HL-60 (cell line): ENCODE results near the gene MOCOS.

Experiments used
- CTCF ChIP-seq: IDR thresholded peaks from one replicate; pipeline ENCODE4 v1.5.1; 2011; ENCODE audit warnings: low read length, control low read depth, inconsistent platforms; ENCODE audit not compliant: insufficient read depth
- GABPA ChIP-seq: IDR thresholded peaks from 2 replicates; pipeline ENCODE4 v1.6.1; 2012; ENCODE audit warnings: low read depth
- POLR2AphosphoS5 ChIP-seq: IDR thresholded peaks from 2 replicates; pipeline ENCODE4 v1.6.1; 2012; ENCODE audit warnings: low read depth
- TF ChIP-seq, protein P1 (sequence below): IDR thresholded peaks from 2 replicates; pipeline ENCODE4 v1.6.1; 2012; ENCODE audit warnings: low read depth; ENCODE audit not compliant: insufficient replicate concordance

DNA sequence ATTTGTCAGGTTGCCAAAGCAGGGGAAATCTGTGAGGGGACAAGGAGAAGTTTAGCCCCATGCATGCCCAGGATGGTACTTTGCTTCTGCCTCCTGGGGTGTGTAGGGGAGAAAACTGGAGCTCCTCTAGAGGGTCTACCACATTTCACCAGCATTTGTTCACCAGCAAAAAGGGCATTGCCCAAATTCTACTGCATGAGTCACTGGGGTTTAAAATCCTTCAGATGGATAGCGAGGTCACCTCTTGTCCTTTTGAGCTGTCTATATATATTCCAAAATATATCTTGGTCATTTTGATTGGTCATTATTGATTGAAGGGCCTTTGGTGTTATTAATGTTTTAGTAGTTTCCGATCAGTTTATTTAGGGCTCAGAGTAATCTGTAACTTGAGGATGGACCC lies 128.9 kb downstream of the MOCOS start:
- TF ChIP-seq CTCF = no peak
- no peak for TF ChIP-seq POLR2AphosphoS5
- no peak for TF ChIP-seq GABPA
- TF ChIP-seq, protein P1, sequence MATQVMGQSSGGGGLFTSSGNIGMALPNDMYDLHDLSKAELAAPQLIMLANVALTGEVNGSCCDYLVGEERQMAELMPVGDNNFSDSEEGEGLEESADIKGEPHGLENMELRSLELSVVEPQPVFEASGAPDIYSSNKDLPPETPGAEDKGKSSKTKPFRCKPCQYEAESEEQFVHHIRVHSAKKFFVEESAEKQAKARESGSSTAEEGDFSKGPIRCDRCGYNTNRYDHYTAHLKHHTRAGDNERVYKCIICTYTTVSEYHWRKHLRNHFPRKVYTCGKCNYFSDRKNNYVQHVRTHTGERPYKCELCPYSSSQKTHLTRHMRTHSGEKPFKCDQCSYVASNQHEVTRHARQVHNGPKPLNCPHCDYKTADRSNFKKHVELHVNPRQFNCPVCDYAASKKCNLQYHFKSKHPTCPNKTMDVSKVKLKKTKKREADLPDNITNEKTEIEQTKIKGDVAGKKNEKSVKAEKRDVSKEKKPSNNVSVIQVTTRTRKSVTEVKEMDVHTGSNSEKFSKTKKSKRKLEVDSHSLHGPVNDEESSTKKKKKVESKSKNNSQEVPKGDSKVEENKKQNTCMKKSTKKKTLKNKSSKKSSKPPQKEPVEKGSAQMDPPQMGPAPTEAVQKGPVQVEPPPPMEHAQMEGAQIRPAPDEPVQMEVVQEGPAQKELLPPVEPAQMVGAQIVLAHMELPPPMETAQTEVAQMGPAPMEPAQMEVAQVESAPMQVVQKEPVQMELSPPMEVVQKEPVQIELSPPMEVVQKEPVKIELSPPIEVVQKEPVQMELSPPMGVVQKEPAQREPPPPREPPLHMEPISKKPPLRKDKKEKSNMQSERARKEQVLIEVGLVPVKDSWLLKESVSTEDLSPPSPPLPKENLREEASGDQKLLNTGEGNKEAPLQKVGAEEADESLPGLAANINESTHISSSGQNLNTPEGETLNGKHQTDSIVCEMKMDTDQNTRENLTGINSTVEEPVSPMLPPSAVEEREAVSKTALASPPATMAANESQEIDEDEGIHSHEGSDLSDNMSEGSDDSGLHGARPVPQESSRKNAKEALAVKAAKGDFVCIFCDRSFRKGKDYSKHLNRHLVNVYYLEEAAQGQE = no peak
